Measurements from ENCODE around the gene DMWD.

The DMWD gene

DNA sequence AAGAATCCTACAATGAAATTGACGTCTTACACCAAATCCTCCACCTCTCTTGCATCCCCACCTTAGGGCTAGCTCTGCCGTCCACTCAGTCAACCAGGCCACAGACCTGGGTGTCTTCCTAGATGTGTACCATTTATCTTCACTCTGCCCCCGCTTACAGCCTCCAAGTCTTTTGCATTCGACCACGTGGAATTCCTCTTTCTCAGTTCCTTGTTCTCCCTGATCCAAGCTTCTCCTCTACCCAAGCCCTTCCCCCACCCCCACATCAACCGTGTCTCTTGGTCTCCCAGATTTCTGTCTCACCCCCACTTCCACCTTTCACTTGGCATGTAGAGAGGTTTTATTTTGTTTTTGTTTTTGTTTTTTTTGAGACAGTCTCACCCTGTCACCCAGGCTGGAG lies 1.2 kb upstream of the DMWD start (continued):
- TF ChIP-seq, protein P1, sequence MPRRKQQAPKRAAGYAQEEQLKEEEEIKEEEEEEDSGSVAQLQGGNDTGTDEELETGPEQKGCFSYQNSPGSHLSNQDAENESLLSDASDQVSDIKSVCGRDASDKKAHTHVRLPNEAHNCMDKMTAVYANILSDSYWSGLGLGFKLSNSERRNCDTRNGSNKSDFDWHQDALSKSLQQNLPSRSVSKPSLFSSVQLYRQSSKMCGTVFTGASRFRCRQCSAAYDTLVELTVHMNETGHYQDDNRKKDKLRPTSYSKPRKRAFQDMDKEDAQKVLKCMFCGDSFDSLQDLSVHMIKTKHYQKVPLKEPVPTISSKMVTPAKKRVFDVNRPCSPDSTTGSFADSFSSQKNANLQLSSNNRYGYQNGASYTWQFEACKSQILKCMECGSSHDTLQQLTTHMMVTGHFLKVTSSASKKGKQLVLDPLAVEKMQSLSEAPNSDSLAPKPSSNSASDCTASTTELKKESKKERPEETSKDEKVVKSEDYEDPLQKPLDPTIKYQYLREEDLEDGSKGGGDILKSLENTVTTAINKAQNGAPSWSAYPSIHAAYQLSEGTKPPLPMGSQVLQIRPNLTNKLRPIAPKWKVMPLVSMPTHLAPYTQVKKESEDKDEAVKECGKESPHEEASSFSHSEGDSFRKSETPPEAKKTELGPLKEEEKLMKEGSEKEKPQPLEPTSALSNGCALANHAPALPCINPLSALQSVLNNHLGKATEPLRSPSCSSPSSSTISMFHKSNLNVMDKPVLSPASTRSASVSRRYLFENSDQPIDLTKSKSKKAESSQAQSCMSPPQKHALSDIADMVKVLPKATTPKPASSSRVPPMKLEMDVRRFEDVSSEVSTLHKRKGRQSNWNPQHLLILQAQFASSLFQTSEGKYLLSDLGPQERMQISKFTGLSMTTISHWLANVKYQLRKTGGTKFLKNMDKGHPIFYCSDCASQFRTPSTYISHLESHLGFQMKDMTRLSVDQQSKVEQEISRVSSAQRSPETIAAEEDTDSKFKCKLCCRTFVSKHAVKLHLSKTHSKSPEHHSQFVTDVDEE (CRISPR knock-in tag; IDR thresholded peaks at IDR 0.05), result no peak
- TF ChIP-seq, protein P2, sequence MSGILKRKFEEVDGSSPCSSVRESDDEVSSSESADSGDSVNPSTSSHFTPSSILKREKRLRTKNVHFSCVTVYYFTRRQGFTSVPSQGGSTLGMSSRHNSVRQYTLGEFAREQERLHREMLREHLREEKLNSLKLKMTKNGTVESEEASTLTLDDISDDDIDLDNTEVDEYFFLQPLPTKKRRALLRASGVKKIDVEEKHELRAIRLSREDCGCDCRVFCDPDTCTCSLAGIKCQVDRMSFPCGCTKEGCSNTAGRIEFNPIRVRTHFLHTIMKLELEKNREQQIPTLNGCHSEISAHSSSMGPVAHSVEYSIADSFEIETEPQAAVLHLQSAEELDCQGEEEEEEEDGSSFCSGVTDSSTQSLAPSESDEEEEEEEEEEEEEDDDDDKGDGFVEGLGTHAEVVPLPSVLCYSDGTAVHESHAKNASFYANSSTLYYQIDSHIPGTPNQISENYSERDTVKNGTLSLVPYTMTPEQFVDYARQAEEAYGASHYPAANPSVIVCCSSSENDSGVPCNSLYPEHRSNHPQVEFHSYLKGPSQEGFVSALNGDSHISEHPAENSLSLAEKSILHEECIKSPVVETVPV (CRISPR knock-in tag; IDR thresholded peaks at IDR 0.05), result no peak
- TF ChIP-seq ZC3H10 (CRISPR knock-in tag; IDR thresholded peaks at IDR 0.05), result no peak
- TF ChIP-seq, protein P3, sequence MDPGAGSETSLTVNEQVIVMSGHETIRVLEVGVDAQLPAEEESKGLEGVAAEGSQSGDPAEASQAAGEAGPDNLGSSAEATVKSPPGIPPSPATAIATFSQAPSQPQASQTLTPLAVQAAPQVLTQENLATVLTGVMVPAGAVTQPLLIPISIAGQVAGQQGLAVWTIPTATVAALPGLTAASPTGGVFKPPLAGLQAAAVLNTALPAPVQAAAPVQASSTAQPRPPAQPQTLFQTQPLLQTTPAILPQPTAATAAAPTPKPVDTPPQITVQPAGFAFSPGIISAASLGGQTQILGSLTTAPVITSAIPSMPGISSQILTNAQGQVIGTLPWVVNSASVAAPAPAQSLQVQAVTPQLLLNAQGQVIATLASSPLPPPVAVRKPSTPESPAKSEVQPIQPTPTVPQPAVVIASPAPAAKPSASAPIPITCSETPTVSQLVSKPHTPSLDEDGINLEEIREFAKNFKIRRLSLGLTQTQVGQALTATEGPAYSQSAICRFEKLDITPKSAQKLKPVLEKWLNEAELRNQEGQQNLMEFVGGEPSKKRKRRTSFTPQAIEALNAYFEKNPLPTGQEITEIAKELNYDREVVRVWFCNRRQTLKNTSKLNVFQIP (CRISPR knock-in tag; IDR thresholded peaks at IDR 0.05; ENCODE audit: borderline replicate concordance, low read depth), result no peak

DNA sequence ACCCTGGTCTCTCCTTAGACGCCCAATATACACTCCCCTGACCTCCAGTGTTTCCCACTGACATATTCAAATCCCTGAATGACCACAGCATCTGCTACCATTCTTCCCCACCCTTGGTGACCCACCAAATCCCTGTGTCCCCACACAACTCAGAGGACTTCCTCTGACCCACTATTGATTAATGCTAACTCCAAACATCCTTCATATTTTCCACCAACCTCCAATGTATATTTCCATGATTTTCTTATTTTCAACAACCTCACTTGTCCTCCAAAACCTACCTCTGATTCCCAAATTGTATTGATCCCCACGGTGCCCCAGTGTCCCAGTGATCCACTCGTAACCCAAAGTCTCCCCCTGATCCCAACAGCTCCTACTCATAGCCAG lies 526 bp upstream of the DMWD start:
- TF ChIP-seq ZFP3 (CRISPR knock-in tag; IDR thresholded peaks at IDR 0.05), result no peak
- no peak for TF ChIP-seq CSDC2 (CRISPR knock-in tag; IDR thresholded peaks at IDR 0.05)
- no peak for TF ChIP-seq BACH2 (CRISPR knock-in tag; IDR thresholded peaks at IDR 0.05; ENCODE audit: borderline replicate concordance)
- TF ChIP-seq GLIS3 (CRISPR knock-in tag; IDR thresholded peaks at IDR 0.05), result no peak
- TF ChIP-seq, protein P4, sequence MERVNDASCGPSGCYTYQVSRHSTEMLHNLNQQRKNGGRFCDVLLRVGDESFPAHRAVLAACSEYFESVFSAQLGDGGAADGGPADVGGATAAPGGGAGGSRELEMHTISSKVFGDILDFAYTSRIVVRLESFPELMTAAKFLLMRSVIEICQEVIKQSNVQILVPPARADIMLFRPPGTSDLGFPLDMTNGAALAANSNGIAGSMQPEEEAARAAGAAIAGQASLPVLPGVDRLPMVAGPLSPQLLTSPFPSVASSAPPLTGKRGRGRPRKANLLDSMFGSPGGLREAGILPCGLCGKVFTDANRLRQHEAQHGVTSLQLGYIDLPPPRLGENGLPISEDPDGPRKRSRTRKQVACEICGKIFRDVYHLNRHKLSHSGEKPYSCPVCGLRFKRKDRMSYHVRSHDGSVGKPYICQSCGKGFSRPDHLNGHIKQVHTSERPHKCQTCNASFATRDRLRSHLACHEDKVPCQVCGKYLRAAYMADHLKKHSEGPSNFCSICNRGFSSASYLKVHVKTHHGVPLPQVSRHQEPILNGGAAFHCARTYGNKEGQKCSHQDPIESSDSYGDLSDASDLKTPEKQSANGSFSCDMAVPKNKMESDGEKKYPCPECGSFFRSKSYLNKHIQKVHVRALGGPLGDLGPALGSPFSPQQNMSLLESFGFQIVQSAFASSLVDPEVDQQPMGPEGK (CRISPR knock-in tag; IDR thresholded peaks at IDR 0.05; ENCODE audit: borderline replicate concordance), result no peak
- TF ChIP-seq, protein P1 (CRISPR knock-in tag; IDR thresholded peaks at IDR 0.05), result no peak
- no peak for TF ChIP-seq OSR1 (CRISPR knock-in tag; IDR thresholded peaks at IDR 0.05)
- TF ChIP-seq PPARA (CRISPR knock-in tag; IDR thresholded peaks at IDR 0.05; ENCODE audit: borderline replicate concordance), result no peak
- no peak for TF ChIP-seq RARB (CRISPR knock-in tag; IDR thresholded peaks at IDR 0.05)
- no peak for TF ChIP-seq ESRRG (CRISPR knock-in tag; IDR thresholded peaks at IDR 0.05)
- TF ChIP-seq TCF4 (CRISPR knock-in tag; IDR thresholded peaks at IDR 0.05; ENCODE audit: borderline replicate concordance), result no peak
- TF ChIP-seq ZNF70 (CRISPR knock-in tag; IDR thresholded peaks at IDR 0.05), result no peak
- no peak for TF ChIP-seq TOX (CRISPR knock-in tag; IDR thresholded peaks at IDR 0.05; ENCODE audit: borderline replicate concordance)
- TF ChIP-seq ZC3H10 (CRISPR knock-in tag; IDR thresholded peaks at IDR 0.05), result no peak
- TF ChIP-seq SNAI2 (CRISPR knock-in tag; IDR thresholded peaks at IDR 0.05), result no peak
- TF ChIP-seq ZNF565 (CRISPR knock-in tag; conservative IDR thresholded peaks at IDR 0.05; ENCODE audit: low read depth), result no peak
- ATAC-seq, result no peak

DNA sequence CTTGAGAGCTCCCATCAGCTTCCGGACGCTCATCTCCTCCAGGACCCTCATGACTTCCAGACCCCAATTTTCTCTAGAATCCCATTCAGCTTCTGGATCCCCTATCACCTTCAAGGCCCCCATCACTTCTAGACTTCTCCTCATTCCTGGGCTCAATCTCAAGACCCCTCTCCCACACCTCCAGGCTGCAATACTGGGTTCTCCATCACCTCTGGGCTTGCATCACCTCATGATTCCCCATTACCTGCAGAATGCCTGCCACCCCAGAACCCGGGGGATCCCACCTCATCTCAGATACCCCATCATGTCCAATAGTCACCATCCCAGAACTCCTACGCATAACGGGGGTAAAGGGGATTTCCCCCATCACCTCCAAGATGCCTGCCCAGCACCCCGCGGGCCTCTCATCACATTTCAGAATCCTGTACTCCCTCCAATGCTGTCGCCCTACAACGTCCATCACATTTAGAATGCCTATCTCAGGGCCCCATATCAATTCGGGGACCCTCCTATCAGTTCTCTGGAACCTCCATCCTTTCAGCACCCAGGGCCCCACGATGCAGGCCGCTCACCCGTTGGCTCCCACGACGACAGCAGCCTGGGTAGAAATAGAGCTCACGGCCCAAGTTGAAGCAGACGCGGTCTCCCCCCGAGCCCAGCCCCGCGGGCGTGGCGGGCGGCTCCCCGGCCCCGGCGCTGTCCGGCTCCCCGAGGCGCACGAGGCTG lies 738 bp downstream of the DMWD start:
- ATAC-seq, result no peak; the same call in 2 of the 3 replicates
- no peak for TF ChIP-seq ISL1 (CRISPR knock-in tag; IDR thresholded peaks at IDR 0.05)
- TF ChIP-seq, protein P3 (CRISPR knock-in tag; IDR thresholded peaks at IDR 0.05; ENCODE audit: borderline replicate concordance, low read depth), result no peak
- no peak for TF ChIP-seq PPARA (CRISPR knock-in tag; IDR thresholded peaks at IDR 0.05; ENCODE audit: borderline replicate concordance)
- TF ChIP-seq, protein P1 (CRISPR knock-in tag; IDR thresholded peaks at IDR 0.05), result no peak
- TF ChIP-seq OSR1 (CRISPR knock-in tag; IDR thresholded peaks at IDR 0.05), result no peak
- no peak for TF ChIP-seq ZFP30 (CRISPR knock-in tag; IDR thresholded peaks at IDR 0.05)
- TF ChIP-seq BACH2 (CRISPR knock-in tag; IDR thresholded peaks at IDR 0.05; ENCODE audit: borderline replicate concordance), result no peak

Measured in SK-N-SH treated with all-trans-retinoic acid at 6 μM for 48 hours (cell line).